ENCODE measurements around the gene C12orf42.

Gene C12orf42

DNA sequence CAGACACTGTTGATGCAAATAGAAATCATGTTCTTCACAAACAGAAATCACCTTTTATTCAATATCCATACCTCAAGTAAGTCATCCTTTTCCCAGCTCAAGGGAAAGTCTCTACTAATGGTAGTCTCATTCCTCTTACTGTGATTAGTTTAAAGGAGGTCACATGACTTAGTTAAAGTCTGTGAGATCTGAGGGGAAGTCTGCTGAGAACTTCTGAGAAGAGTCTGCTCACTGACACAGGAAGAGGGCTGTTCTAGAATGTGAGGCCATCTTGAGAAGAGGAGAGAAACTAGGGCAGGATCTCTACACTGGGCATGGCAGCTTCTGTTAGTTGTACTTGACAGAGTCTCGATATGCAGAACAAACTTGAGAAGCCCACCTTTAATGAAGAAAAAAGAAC, 146.8 kb downstream of the C12orf42 start:
- DNase-seq (ENCODE audit: low read depth): no peak
- H3K4me3 ChIP-seq (ENCODE audit: low read length): no peak overlapping the region
- TF ChIP-seq, protein P1, sequence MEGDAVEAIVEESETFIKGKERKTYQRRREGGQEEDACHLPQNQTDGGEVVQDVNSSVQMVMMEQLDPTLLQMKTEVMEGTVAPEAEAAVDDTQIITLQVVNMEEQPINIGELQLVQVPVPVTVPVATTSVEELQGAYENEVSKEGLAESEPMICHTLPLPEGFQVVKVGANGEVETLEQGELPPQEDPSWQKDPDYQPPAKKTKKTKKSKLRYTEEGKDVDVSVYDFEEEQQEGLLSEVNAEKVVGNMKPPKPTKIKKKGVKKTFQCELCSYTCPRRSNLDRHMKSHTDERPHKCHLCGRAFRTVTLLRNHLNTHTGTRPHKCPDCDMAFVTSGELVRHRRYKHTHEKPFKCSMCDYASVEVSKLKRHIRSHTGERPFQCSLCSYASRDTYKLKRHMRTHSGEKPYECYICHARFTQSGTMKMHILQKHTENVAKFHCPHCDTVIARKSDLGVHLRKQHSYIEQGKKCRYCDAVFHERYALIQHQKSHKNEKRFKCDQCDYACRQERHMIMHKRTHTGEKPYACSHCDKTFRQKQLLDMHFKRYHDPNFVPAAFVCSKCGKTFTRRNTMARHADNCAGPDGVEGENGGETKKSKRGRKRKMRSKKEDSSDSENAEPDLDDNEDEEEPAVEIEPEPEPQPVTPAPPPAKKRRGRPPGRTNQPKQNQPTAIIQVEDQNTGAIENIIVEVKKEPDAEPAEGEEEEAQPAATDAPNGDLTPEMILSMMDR (conservative IDR thresholded peaks at IDR 0.05; ENCODE audit: low read length): no peak

DNA sequence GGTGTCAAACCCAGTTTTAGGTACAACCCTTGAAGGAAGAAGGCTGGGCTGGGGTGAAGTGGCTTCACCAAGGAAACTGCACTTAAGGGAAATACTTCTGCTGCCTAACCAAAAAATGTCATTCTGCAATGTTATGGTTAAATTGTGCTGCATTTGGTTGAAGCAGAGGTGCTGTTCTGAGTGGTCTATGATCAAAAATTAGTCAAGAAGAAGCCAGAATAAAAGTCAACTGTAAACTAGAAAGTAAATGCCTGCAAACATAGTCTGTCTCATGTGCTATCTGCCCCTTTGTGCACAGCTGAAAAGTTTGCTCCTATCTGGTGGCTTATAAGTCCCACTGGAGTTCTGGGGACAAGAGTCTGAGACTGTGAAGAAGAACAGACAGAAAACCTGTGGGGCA, 158.8 kb downstream of the C12orf42 start:
- TF ChIP-seq, protein P1 (conservative IDR thresholded peaks at IDR 0.05; ENCODE audit: low read length): no peak
- DNase-seq (ENCODE audit: low read depth): no peak
- no peak overlapping the region for H3K4me3 ChIP-seq (ENCODE audit: low read length)

DNA sequence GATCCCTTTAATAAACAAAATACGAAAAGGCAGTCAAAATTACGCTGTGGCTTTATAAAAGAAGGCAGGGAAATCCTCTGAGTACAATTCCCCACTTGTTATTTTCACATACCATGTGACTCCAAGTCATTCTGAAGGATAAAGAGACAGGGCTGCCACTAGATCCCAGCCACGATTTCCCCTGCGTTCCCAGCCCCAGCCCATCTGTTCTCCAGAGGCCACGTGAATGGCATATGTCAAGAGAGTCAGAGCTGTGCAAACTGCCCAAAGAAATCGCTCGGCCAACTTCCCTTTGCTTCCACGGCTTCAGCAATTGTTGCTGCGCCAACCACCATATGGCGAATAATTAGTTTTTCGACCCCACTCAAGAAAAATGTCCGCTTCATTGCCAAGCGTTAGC, 161.3 kb downstream of the C12orf42 start:
- TF ChIP-seq, protein P1 (conservative IDR thresholded peaks at IDR 0.05; ENCODE audit: low read length): no peak
- H3K4me3 ChIP-seq (ENCODE audit: low read length): no peak overlapping the region
- no peak for DNase-seq (ENCODE audit: low read depth)

DNA sequence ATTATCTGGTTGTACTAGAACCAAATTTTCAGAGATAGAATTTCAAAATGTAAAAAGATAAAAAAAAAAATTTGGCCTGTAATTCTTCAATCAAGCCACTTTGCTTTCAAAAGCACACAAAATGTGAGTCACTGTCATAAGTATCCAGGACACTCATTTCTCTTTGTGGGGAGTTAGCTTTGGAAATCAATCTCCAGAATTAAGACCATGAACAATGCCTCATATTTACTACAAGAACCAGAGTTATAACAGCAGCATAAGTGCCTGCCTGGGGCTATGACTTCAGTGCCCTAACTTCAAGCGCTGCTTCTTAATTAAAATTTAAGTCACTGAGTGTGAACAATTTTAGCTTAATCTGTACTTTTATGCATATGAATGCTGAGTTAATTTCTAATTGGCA, 162.1 kb downstream of the C12orf42 start:
- no peak overlapping the region for H3K4me3 ChIP-seq (ENCODE audit: low read length)
- TF ChIP-seq, protein P1 (conservative IDR thresholded peaks at IDR 0.05; ENCODE audit: low read length): no peak
- no peak for DNase-seq (ENCODE audit: low read depth)

DNA sequence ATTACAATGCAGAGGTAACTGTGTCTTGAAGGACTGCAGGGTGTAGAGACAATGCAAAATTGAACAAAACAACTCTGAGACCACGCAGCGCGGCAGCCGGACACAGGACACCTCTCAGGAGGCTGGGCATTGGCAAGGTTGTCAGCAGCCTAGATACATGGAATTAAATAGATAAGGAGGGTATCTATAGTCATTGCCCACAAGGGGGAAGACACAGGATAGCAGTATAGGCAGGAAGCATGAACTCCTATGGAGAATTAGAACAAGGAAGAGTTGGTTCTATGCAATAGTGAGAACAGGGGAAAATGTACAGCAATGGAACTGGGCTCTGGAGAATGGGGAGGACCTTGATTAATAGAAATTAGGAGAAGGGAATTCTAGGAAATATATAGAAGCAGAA, 164.1 kb downstream of the C12orf42 start:
- no peak overlapping the region for H3K4me3 ChIP-seq (ENCODE audit: low read length)
- no peak for DNase-seq (ENCODE audit: low read depth)
- TF ChIP-seq, protein P1 (conservative IDR thresholded peaks at IDR 0.05; ENCODE audit: low read length): no peak

DNA sequence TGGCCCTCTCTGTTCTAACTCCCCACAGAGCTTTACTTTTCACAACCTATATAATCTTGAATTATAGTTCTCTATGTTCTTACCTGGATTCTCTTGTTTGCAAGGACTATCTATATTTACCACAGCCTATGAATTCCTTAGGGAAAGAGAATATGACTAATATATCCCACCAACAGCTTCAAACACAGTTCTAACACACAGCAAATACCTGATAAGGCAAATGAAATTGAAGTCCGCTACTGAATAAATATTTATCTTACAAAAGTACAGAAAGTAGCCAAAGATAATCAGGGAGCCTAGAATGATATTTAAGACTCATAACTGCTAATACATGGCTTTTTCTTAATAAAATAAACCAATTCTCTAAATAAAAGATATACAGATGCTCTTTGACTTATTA, 165.1 kb downstream of the C12orf42 start:
- DNase-seq (ENCODE audit: low read depth): no peak
- TF ChIP-seq, protein P1 (conservative IDR thresholded peaks at IDR 0.05; ENCODE audit: low read length): no peak

DNA sequence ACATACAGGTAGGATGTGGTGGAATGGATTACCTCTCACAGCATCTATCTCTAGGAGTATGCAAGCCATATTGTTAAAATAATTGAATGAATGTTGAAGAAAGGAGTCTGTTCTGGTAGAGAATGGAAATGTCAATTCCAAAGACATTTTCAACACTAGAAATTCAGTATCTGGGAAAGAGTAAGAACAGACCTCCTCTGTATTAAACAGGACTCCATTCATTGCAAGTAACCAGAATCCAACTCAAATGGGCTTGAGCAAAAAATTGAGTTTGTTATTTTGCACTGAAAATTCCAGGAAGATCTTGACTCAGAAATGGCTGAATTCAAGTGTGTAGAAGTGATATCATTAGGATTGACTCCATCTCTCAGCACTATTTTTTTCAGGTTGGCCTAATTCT, 168.1 kb downstream of the C12orf42 start:
- TF ChIP-seq, protein P1 (conservative IDR thresholded peaks at IDR 0.05; ENCODE audit: low read length): no peak
- no peak overlapping the region for H3K4me3 ChIP-seq (ENCODE audit: low read length)
- no peak for DNase-seq (ENCODE audit: low read depth)

More for the DNA sequence above, 165.1 kb downstream of the C12orf42 start:
- no peak overlapping the region for H3K4me3 ChIP-seq (ENCODE audit: low read length)
